ENCODE measurements around the gene COL16A1. TPM values are rescaled to one million over a fixed set of nuclear protein-coding genes. Genes with fewer than 3 reads are reported as not detected.

Gene COL16A1
- total and polyA plus RNA-seq, 2 of the 13 experiments (the other 11 are each of a cell fraction or from before 2014, with no cell fraction given), result 4.3 to 12.2 TPM

GRCh38 chr1:31651766-31652165 lies 52.1 kb downstream of the COL16A1 start:
- no peaks in the 10 kb centered on the region for H3K36me3 ChIP-seq (replicated peaks in 1 of 2; ENCODE audit: control insufficient read depth in 1 of 2, insufficient read depth in 2 of 2, low read length in 2 of 2)
- WGBS (ENCODE audit: low lambda C conversion rate), result 70% methylated on average over 6 of the region's 6 CpGs
- ATAC-seq, result no peak
- intact Hi-C loops (cut with micrococcal nuclease; ENCODE audit: unreplicated experiment), result no loop called here
- no peak for FAIRE-seq
- DNase-seq (ENCODE audit: low spot score), result no peak
- ChIA-PET CTCF (ENCODE audit: low intra/inter-chr PET ratio, low total read pairs) (no interaction called here), POLR2A (interaction anchor here (2.0 kb wide), 1 partner anchor 64 kb away, joined by 6 read pairs; no protein-coding TSS in a partner anchor)
- no peaks in the 10 kb centered on the region for H3K9me3 ChIP-seq (ENCODE audit: low read length)
- H4K20me1 ChIP-seq (ENCODE audit: insufficient read depth, low read length), result no peaks in the 10 kb centered on the region
- peaks cover 38% of the 10 kb centered on the region for H3K4me1 ChIP-seq (ENCODE audit: insufficient read depth, low read length)
- H3K4me2 ChIP-seq (ENCODE audit: low read depth, low read length), result no peak overlapping the region
- TF ChIP-seq KIAA2018 (CRISPR knock-in tag; IDR thresholded peaks at IDR 0.05; ENCODE audit: borderline replicate concordance) (no peak), ZNF616 (CRISPR knock-in tag; IDR thresholded peaks at IDR 0.05; ENCODE audit: low read depth) (no peak), ZNF674 (CRISPR knock-in tag; IDR thresholded peaks at IDR 0.05; ENCODE audit: low read depth) (no peak), ZNF263 (CRISPR knock-in tag; IDR thresholded peaks at IDR 0.05) (no peak), CHD4 (IDR thresholded peaks at IDR 0.05; ENCODE audit: borderline replicate concordance, low read length) (no peak), ZNF503 (CRISPR knock-in tag; IDR thresholded peaks at IDR 0.05) (no peak), RERE (CRISPR knock-in tag; IDR thresholded peaks at IDR 0.05; ENCODE audit: low read depth) (no peak), ZNF672 (CRISPR knock-in tag; IDR thresholded peaks at IDR 0.05) (no peak)
- no peak overlapping the region for H3K27ac ChIP-seq (ENCODE audit: extremely low read length, insufficient read depth, low read length)
- H3K4me3 ChIP-seq (replicated peaks in 1 of 3; ENCODE audit: insufficient read depth in 1 of 3, low read depth in 2 of 3, low read length in 3 of 3), result no peak overlapping the region
- no peaks in the 10 kb centered on the region for H3K27me3 ChIP-seq (ENCODE audit: control insufficient read depth in 1 of 2, insufficient read depth in 2 of 2, low read length in 2 of 2)
- H3K9ac ChIP-seq (ENCODE audit: insufficient read depth, low read depth, low read length), result no peak overlapping the region
- in situ Hi-C loops (cut with HindIII; ENCODE audit: extremely low pct_ligation_motif_present, low pct_unique_long_range_greater_than_20kb), result no loop called here
- no peaks in the 10 kb centered on the region for H3K79me2 ChIP-seq (ENCODE audit: insufficient read depth, low read length)
- H2AFZ ChIP-seq (ENCODE audit: low read length), result no peak overlapping the region
- no TSS peak for BruUV-seq (replicated peaks)
